HepG2 (cell line): ENCODE measurements around the gene PDPK1. TPM values are rescaled to one million over a fixed set of nuclear protein-coding genes. Genes with fewer than 3 reads are reported as not detected.

Source experiments
- FOXA3 ChIP-seq: IDR thresholded peaks from 2 replicates; pipeline ENCODE4 v1.6.1; 2016; ENCODE audit warnings: missing genetic modification reagents, missing compliant biosample characterization
- HES4 ChIP-seq: sonication (generic); formaldehyde crosslinking; IDR thresholded peaks from 2 replicates; pipeline ENCODE4 v1.9.0; 2021; ENCODE audit warnings: mild to moderate bottlenecking, missing genetic modification reagents, borderline replicate concordance
- HOXA3 ChIP-seq: sonication (generic); formaldehyde crosslinking; IDR thresholded peaks from 2 replicates; pipeline ENCODE4 v1.5.0; 2020; ENCODE audit warnings: missing genetic modification reagents
- KAT7 ChIP-seq: IDR thresholded peaks from 2 replicates; pipeline ENCODE4 v1.6.1; 2018; ENCODE audit warnings: borderline replicate concordance, missing compliant biosample characterization
- KDM4B ChIP-seq: sonication (generic); formaldehyde crosslinking; IDR thresholded peaks from 2 replicates; pipeline ENCODE4 v1.4.0; 2020; ENCODE audit warnings: missing genetic modification reagents
- MLLT10 ChIP-seq: sonication (generic); formaldehyde crosslinking; IDR thresholded peaks from 2 replicates; pipeline ENCODE4 v1.4.0; 2020; ENCODE audit warnings: missing genetic modification reagents
- PHF8 ChIP-seq: sonication (generic); formaldehyde crosslinking; IDR thresholded peaks from 2 replicates; pipeline ENCODE4 v1.5.0; 2020; ENCODE audit warnings: missing genetic modification reagents
- PITX1 ChIP-seq: sonication (generic); formaldehyde crosslinking; IDR thresholded peaks from 2 replicates; pipeline ENCODE4 v1.5.1; 2020; ENCODE audit warnings: mild to moderate bottlenecking, missing genetic modification reagents
- PRPF4 ChIP-seq: fragments of 200-400 bp; formaldehyde crosslinking; IDR thresholded peaks from 2 replicates; pipeline ENCODE4 v1.6.1; 2016; ENCODE audit warnings: low read length, low read depth; ENCODE audit not compliant: poor library complexity, severe bottlenecking
- RFX1 ChIP-seq: fragments of 450-650 bp; IDR thresholded peaks from 2 replicates; pipeline ENCODE4 v1.6.1; 2017
- SSRP1 ChIP-seq: IDR thresholded peaks from 2 replicates; pipeline ENCODE4 v1.6.1; 2016; ENCODE audit warnings: control low read depth
- TMF1 ChIP-seq: sonication (generic); formaldehyde crosslinking; IDR thresholded peaks from 2 replicates; pipeline ENCODE4 v1.8.1; 2022; ENCODE audit warnings: low read depth, missing genetic modification reagents
- ZNF205 ChIP-seq: IDR thresholded peaks from 2 replicates; pipeline ENCODE4 v1.6.1; 2018; ENCODE audit warnings: missing biosample characterization, missing genetic modification reagents
- ZNF432 ChIP-seq: sonication (generic); formaldehyde crosslinking; IDR thresholded peaks from 2 replicates; pipeline ENCODE4 v1.5.0; 2020; ENCODE audit warnings: missing genetic modification reagents, mild to moderate bottlenecking, borderline replicate concordance
- ZNF550 ChIP-seq: sonication (generic); formaldehyde crosslinking; IDR thresholded peaks from 2 replicates; pipeline ENCODE4 v1.4.0; 2020; ENCODE audit warnings: mild to moderate bottlenecking, missing genetic modification reagents, borderline replicate concordance
- ZNF614 ChIP-seq: IDR thresholded peaks from 2 replicates; pipeline ENCODE4 v1.6.1; 2018; ENCODE audit warnings: missing biosample characterization, missing genetic modification reagents, inconsistent platforms, borderline replicate concordance
- ZNF766 ChIP-seq: sonication (generic); formaldehyde crosslinking; IDR thresholded peaks from 2 replicates; pipeline ENCODE4 v1.5.0; 2020; ENCODE audit warnings: missing genetic modification reagents, borderline replicate concordance
- ZNF879 ChIP-seq: sonication (generic); formaldehyde crosslinking; IDR thresholded peaks from 2 replicates; pipeline ENCODE4 v1.8.1; 2023; ENCODE audit warnings: missing genetic modification reagents
- ZSCAN22 ChIP-seq: sonication (generic); formaldehyde crosslinking; IDR thresholded peaks from 2 replicates; pipeline ENCODE4 v1.4.0; 2020; ENCODE audit warnings: mild to moderate bottlenecking, missing genetic modification reagents
- polyA plus RNA-seq, 8 experiments: library from polyadenylated mRNA; depleted of rRNA in 3 of 8; stranded (reverse) in 7 of 8; unstranded in 1 of 8; fragments of >200 nt; fragmentation: Illumina TruSeq in 4 of 8; extraction: Trizol in 4 of 8; gene quantifications; 2 replicates each; pipeline versions ENCODE4 v1.2.1 to v1.2.3, GENCODE V29; 2011 to 2016; ENCODE audit warnings: low read depth in 4 of 8, missing spikeins in 1 of 8, mixed read lengths in 1 of 8; ENCODE audit not compliant: insufficient read depth in 1 of 8
- total RNA-seq, 5 experiments: library from RNA; depleted of rRNA; stranded (reverse); fragments of >200 nt; fragmentation: Illumina TruSeq; extraction: Trizol; gene quantifications; 2 replicates each; pipeline ENCODE4 v1.2.3, GENCODE V29; 2016; ENCODE audit warnings: low read depth in 1 of 5
- TF ChIP-seq, protein P1 (sequence below): sonication (generic); formaldehyde crosslinking; conservative IDR thresholded peaks from 2 replicates; pipeline ENCODE4 v1.4.0; 2020; ENCODE audit warnings: mild to moderate bottlenecking, missing genetic modification reagents, moderate library complexity
- TF ChIP-seq, protein P2 (sequence below): sonication (generic); formaldehyde crosslinking; IDR thresholded peaks from 2 replicates; pipeline ENCODE4 v1.5.0; 2020; ENCODE audit warnings: missing genetic modification reagents, mild to moderate bottlenecking, borderline replicate concordance
- TF ChIP-seq, protein P3 (sequence below): sonication (generic); formaldehyde crosslinking; IDR thresholded peaks from 2 replicates; pipeline ENCODE4 v1.5.1; 2020; ENCODE audit warnings: mild to moderate bottlenecking, missing genetic modification reagents, moderate library complexity
- TF ChIP-seq, protein P4 (sequence below): sonication (generic); formaldehyde crosslinking; IDR thresholded peaks from 2 replicates; pipeline ENCODE4 v1.4.0; 2020; ENCODE audit warnings: mild to moderate bottlenecking, missing genetic modification reagents

PDPK1 gene
- total and polyA plus RNA-seq, 2 of the 13 experiments (the other 11 are each of a cell fraction or from before 2014, with no cell fraction given), result 59.6 to 129 TPM

DNA sequence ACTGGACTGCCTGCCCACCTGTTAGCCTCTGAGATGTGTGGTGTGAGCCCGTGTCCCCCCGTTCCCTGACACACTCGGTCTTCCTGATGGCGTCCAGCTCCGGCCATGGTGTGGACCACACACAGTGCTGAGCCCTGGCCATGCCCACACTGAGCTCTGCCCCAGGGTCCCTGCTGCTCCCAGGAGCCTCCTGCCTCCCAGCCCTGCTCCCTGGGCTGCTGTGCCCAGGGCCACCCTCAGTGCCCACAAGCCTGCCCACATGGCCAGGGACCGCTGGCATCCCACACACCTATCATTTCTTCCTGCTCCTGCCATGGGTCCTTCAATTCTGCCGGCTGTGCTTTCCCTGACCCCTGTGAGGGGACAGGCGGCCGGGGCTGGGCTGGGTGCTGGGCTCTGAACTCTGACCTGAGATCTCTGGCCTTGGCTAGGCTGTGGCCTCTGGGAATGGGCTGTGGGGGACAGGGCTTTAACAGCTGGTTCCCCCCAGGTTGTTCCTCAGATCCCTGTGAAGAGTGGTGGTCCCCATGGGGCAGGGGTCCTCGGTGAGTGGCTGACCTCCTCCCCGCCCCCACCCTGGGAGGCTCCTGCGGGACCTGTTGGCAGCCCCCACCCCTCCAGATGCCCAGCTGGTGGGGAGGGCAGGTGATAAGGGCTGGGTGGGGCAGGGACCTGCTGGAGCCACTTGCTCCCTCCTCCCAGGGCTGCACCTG, 10.6 kb upstream of the PDPK1 start (continued):
- TF ChIP-seq, protein P1, sequence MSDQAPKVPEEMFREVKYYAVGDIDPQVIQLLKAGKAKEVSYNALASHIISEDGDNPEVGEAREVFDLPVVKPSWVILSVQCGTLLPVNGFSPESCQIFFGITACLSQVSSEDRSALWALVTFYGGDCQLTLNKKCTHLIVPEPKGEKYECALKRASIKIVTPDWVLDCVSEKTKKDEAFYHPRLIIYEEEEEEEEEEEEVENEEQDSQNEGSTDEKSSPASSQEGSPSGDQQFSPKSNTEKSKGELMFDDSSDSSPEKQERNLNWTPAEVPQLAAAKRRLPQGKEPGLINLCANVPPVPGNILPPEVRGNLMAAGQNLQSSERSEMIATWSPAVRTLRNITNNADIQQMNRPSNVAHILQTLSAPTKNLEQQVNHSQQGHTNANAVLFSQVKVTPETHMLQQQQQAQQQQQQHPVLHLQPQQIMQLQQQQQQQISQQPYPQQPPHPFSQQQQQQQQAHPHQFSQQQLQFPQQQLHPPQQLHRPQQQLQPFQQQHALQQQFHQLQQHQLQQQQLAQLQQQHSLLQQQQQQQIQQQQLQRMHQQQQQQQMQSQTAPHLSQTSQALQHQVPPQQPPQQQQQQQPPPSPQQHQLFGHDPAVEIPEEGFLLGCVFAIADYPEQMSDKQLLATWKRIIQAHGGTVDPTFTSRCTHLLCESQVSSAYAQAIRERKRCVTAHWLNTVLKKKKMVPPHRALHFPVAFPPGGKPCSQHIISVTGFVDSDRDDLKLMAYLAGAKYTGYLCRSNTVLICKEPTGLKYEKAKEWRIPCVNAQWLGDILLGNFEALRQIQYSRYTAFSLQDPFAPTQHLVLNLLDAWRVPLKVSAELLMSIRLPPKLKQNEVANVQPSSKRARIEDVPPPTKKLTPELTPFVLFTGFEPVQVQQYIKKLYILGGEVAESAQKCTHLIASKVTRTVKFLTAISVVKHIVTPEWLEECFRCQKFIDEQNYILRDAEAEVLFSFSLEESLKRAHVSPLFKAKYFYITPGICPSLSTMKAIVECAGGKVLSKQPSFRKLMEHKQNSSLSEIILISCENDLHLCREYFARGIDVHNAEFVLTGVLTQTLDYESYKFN (CRISPR knock-in tag), result peak; percentile 44; the same call in 1 of the 2 replicates
- TF ChIP-seq ZSCAN22 (CRISPR knock-in tag) (no peak), PITX1 (peak; percentile 24; the same call in 1 of the 2 replicates), HOXA3 (CRISPR knock-in tag) (no peak), HES4 (CRISPR knock-in tag) (no peak), KDM4B (CRISPR knock-in tag) (no peak), RFX1 (no peak), MLLT10 (CRISPR knock-in tag) (no peak), PRPF4 (no peak), ZNF766 (CRISPR knock-in tag) (no peak), ZNF879 (no peak), TMF1 (CRISPR knock-in tag) (no peak), ZNF614 (CRISPR knock-in tag) (no peak), ZNF205 (no peak), KAT7 (CRISPR knock-in tag) (no peak), PHF8 (no peak), ZNF432 (CRISPR knock-in tag) (no peak), FOXA3 (CRISPR knock-in tag) (no peak), ZNF550 (CRISPR knock-in tag) (no peak), SSRP1 (CRISPR knock-in tag) (no peak)
- TF ChIP-seq, protein P2, sequence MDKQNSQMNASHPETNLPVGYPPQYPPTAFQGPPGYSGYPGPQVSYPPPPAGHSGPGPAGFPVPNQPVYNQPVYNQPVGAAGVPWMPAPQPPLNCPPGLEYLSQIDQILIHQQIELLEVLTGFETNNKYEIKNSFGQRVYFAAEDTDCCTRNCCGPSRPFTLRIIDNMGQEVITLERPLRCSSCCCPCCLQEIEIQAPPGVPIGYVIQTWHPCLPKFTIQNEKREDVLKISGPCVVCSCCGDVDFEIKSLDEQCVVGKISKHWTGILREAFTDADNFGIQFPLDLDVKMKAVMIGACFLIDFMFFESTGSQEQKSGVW (CRISPR knock-in tag), result no peak
- TF ChIP-seq, protein P3, sequence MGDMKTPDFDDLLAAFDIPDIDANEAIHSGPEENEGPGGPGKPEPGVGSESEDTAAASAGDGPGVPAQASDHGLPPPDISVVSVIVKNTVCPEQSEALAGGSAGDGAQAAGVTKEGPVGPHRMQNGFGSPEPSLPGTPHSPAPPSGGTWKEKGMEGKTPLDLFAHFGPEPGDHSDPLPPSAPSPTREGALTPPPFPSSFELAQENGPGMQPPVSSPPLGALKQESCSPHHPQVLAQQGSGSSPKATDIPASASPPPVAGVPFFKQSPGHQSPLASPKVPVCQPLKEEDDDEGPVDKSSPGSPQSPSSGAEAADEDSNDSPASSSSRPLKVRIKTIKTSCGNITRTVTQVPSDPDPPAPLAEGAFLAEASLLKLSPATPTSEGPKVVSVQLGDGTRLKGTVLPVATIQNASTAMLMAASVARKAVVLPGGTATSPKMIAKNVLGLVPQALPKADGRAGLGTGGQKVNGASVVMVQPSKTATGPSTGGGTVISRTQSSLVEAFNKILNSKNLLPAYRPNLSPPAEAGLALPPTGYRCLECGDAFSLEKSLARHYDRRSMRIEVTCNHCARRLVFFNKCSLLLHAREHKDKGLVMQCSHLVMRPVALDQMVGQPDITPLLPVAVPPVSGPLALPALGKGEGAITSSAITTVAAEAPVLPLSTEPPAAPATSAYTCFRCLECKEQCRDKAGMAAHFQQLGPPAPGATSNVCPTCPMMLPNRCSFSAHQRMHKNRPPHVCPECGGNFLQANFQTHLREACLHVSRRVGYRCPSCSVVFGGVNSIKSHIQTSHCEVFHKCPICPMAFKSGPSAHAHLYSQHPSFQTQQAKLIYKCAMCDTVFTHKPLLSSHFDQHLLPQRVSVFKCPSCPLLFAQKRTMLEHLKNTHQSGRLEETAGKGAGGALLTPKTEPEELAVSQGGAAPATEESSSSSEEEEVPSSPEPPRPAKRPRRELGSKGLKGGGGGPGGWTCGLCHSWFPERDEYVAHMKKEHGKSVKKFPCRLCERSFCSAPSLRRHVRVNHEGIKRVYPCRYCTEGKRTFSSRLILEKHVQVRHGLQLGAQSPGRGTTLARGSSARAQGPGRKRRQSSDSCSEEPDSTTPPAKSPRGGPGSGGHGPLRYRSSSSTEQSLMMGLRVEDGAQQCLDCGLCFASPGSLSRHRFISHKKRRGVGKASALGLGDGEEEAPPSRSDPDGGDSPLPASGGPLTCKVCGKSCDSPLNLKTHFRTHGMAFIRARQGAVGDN (CRISPR knock-in tag), result peak; percentile 88
- TF ChIP-seq, protein P4, sequence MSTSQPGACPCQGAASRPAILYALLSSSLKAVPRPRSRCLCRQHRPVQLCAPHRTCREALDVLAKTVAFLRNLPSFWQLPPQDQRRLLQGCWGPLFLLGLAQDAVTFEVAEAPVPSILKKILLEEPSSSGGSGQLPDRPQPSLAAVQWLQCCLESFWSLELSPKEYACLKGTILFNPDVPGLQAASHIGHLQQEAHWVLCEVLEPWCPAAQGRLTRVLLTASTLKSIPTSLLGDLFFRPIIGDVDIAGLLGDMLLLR, result no peak
